ENCODE data around the gene TCAIM.

Gene TCAIM, protein sequence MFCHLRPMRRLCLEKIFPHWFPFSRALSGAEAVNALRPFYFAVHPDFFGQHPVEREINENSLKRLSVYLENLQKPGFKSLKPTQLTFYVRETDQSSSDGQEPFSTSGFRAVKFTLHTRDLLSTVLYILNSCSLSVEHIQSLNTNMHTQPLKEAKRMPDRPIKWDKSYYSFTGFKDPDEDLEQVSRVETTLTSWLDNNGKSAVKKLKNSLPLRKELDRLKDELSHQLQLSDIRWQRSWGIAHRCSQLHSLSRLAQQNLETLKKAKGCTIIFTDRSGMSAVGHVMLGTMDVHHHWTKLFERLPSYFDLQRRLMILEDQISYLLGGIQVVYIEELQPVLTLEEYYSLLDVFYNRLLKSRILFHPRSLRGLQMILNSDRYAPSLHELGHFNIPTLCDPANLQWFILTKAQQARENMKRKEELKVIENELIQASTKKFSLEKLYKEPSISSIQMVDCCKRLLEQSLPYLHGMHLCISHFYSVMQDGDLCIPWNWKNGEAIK

GRCh38 chr3:44338010-44338827 is at the start of gene TCAIM:
Gene TCAIM, plus strand, starts transcription at chr3:44338766. Its CDS starts 16,017 bp downstream, at chr3:44354783.
- DNase-seq (ENCODE audit: low read depth in 1 of 2, low spot score in 1 of 2): peak; percentile 96 to 98

DNA sequence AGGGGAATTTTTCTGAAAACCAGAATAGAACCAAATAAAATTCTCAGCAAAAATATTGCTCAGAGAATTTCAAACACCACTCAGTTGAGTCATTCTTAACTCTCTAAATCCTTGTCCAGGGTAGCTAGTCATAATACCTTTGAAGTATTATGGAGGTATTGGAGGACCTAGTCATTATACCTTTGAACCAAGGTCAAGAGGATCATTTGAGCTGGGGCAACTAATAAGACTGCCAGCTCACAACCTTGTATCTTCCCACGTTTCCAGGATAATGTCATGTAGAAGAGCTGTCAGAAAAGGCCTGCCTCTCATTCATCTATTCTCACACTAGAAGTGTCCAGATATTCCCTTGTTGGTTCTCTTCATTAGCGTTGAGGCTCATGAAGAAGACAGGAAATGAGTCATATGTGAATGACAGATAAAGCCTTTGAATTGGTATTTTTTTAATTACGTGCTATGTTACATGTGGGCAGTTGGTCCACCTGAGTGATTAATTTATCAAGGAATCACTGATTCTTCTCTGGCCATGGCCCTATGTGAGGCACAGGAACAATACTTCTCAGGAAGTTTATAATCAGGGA is 48.6 kb upstream of the TCAIM start:
- no peak for DNase-seq (ENCODE audit: low read depth in 1 of 2, low spot score in 1 of 2)

DNA sequence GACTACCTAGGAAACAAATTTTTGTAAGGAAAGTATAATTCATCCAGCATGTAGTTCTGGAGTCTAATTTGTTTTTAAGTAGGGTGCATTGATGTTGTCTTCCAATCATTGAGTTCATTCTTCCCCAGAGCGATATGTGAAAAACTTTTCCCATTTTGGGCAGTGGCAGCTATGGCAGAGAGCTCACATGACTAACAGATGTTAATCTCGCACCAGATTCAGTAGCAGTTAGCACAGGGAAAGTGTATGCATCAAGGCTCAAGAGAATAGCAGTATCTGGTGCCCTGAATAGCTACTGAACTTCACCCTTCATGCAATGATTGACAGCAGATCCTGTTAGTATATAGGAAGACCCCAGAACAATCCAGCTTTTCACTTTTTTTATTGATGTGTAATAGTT is 46.3 kb upstream of the TCAIM start:
- no peak for DNase-seq (ENCODE audit: low read depth in 1 of 2, low spot score in 1 of 2)

DNA sequence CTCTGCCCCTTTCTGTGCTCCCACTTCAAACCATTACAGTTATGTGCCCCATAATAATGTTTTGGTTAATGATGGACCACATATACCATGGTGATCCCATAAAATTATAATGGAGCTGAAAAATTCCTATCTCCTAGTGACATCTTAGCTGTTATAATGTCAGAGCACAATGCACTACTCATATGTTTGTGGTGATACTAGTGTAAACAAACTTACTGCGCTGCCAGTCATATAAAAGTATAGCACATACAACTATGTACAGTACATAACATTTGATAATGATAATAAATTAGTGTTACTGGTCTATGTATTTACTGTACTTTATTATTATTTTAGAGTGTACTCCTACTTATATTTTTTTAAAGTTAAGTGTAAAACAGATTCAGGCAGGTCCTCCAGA is 45.6 kb upstream of the TCAIM start:
- no peak for DNase-seq (ENCODE audit: low read depth in 1 of 2, low spot score in 1 of 2)

- no peak for DNase-seq (ENCODE audit: low read depth in 1 of 2, low spot score in 1 of 2)
Observed at GRCh38 chr3:44297255-44297654, 41.3 kb upstream of the TCAIM start.

DNA sequence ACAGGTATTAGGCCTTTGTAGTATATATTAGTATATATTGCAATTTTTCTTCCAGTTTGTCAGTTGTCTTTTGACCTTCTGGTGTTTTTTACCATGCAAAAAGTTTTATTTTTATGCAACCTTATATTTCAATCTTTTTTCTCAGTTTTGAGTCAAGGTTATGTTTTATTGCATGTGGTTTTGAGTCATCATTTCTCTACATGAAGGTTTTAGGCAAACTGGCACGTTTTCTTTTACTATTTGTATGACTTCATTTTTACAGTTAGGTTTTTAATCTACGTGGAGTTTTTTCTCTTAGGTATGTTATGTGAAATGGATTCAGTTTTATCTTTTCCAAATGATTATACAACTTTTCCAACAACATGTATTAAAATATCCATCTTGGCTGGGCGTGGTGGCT is 36.8 kb upstream of the TCAIM start:
- no peak for DNase-seq (ENCODE audit: low read depth in 1 of 2, low spot score in 1 of 2)

- DNase-seq (ENCODE audit: low read depth in 1 of 2, low spot score in 1 of 2): no peak
Observed at GRCh38 chr3:44309500-44309899, 29.1 kb upstream of the TCAIM start.

GRCh38 chr3:44318891-44319311 is 19.7 kb upstream of the TCAIM start:
- DNase-seq (ENCODE audit: low read depth in 1 of 2, low spot score in 1 of 2): no peak

DNA sequence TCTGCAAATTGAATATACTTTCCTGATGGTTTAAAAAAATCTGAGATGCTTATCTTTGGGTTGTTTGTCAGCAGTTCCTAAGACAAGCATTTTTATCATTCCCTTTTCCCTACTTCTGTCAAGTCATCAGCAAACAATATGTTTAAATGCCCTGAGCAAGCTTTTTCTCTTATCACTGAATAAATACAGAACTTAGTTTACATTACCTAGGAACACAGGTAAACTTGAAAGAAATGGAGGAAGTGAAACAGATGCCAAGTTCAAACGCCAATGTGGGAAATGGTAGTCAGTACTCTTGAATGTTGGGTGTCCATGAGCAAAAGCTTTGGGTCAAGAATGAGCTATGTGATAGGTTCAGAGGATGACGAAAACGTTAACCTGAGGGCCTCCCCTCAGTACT is 17.2 kb upstream of the TCAIM start:
- DNase-seq (ENCODE audit: low read depth in 1 of 2, low spot score in 1 of 2): no peak

DNA sequence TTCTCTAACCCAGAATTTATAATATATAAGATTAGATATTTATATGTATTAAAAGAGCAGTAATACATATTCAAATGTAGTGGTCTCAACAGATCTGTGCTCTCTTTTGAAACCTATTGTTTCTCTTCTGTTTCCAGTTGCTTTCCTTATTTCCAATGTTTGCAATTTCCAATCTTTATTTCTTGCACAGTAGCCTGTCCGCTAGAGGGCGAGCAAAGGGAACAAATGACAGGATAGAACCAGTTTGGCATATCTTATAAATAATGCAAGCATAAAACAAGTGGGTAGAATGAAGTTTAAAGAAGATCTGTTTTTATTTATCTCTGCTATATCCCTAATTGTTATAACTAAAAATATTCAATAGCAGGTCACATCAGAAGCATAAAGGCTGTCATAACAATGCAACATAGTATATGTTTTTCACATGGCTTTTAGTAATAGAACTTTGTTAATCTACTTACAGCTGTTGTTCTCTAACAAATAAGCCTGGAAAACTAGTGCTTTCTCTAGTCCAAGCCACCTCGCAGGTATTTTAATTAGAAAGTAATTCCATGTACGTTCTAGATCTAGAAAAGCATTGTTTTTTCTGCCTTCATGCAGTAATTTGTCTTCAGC is 15.1 kb upstream of the TCAIM start:
- DNase-seq (ENCODE audit: low read depth in 1 of 2, low spot score in 1 of 2): peak in 1 of 2 donors; percentile 39

DNA sequence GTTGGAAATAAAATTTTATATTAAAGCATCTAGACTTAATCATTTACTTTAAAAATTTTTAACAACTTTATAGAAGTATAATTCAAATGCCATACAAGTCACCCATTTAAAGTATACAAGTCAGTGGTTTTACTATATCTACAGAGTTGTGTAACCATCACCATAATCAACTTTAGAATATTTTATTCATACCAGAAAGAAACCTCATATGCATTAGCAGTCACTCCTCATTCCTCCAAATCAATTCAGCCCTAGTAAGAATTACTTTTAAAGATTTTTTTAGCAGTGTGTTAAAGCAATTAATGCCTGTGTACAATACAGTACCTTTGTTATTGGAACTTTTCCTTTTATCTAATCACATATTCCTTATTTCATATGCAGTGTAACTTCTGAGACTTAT is 14.0 kb upstream of the TCAIM start:
- DNase-seq (ENCODE audit: low read depth in 1 of 2, low spot score in 1 of 2): no peak

DNA sequence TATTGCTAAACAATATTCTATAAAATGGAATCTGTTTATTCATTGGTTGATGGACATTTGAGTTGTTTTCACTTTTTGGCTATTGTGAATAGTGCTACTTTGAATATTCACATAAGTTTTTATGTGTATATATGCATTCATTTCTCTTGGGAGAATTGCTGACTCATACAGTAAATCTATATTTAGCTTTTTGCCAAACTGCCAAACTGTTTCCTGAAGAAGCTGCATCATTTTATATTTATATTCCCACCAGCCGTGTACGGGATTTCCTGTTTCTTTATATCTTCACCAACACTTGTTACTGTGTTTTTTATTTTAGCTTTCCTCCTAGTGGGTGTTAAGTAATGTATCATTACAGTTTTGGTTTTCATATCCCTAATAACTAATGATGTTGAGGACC is 12.5 kb upstream of the TCAIM start:
- no peak for DNase-seq (ENCODE audit: low read depth in 1 of 2, low spot score in 1 of 2)

GRCh38 chr3:44326515-44326914 is 12.1 kb upstream of the TCAIM start:
- DNase-seq (ENCODE audit: low read depth in 1 of 2, low spot score in 1 of 2): no peak

DNA sequence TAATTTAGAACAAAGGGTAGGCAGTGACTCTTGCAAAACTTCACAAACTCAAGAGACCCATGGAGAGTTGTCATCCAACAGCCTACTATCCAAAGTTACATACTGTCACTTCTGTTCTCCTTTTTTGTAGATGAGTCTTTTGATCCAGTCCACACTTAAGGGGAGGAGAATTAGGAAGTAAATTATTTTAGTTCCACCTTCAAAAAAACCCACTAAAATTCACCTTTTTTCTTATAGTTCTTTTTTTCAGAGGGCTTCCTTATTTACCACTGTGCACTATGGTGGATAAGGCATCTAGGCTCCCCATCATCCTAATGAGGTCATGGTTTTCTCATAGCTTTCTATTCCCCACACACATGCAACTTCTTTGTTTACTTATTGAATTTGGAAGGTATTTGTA is 8.6 kb upstream of the TCAIM start:
- no peak for DNase-seq (ENCODE audit: low read depth in 1 of 2, low spot score in 1 of 2)

DNA sequence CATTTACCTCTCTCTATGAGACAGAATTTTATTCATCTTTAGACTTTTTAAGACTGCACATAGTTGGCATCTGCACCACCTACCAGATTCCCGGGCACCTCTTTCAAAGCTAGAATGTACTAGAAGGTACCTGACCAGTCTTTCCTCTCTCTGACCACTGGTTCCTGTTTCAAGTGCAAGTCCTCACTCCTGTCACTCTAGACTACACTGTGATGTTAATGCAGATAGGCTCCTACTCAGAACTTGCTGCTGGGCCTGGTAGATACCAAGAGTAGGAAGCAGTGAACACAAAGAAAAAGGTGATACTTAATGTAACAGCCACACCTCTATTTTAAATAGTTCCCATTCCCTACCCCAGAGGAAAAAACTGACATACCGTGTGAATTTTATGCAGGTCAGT is 8.1 kb upstream of the TCAIM start:
- DNase-seq (ENCODE audit: low read depth in 1 of 2, low spot score in 1 of 2): no peak

GRCh38 chr3:44334326-44334725 is 4.2 kb upstream of the TCAIM start:
- no peak for DNase-seq (ENCODE audit: low read depth in 1 of 2, low spot score in 1 of 2)

GRCh38 chr3:44337248-44337785 is 1.2 kb upstream of the TCAIM start:
- no peak for DNase-seq (ENCODE audit: low read depth in 1 of 2, low spot score in 1 of 2)

DNA sequence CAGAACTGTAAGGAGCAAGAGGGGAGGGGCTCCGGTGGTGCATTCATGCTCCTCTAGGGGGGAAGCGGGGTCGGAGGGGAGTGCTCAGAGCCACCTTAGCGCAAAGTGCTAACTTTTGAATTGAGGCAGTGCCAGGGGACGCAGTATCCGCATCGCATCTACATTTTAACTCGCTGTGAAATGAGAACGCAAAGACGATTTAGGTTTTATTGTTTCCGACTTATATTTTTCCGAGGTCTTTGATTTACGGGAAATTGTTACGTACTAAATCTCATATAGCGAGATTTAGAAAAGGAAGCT is 212 bp downstream of the TCAIM start:
- no peak for DNase-seq (ENCODE audit: low read depth in 1 of 2, low spot score in 1 of 2)

DNA sequence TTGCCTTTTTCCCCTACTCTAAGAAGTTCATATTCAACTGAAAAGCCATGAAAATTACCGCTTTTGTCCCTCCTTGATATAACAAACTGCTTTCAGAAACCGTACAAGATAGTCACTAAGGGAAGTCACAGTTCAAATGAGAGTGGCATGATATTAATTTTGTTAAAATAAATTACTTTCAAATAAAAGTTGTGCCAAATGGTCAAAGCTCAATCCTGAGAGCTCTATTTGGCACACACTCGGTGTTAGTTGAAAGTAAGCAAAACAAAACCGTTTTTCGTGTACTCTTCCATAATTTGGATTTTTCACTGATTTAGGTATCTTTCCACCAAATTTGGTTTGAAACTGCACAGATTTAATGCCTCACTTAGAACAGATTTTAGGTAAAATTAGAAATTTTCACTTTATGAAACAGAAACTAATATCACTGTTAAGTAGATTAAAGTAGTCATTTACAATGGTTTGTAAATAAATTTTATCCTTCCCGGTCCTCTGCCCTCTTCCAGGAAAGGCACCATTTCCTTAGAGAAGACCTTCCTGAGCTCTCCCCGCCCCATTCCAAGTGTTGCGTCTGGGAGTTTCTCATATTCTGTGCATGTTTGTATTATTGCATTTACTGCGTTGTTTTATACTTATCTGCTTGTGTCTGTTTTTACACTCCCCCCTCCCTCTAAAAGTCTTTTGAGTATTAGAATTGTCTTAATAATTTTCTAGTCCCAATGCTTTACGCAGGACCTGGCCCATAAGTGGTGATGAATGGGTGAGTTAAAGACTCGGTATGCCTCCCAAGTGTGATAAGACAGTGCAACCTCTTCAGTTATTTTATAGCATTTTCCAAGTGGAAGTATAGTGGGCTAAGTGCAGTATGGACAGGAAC is 853 bp downstream of the TCAIM start:
- no peak for DNase-seq (ENCODE audit: low read depth in 1 of 2, low spot score in 1 of 2)

DNA sequence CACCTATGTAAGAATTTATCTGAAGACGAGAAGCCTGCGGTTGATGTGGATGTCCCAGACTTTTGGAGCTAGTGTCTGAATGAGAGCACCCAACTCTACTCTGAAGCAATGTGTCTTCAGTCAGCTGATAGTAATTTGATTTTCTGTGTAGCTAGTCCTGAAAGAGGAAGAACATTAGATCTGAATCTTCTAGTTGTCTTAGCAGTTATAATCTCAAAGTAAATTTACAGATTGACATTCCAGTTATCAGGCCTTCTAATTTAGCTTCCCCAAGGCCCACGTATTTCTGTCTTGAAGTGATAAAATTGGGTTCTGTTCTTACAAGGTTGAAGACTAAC is 1.5 kb downstream of the TCAIM start:
- DNase-seq (ENCODE audit: low read depth in 1 of 2, low spot score in 1 of 2): no peak

Measured in activated CD4-positive, alpha-beta T cell treated with anti-CD3 and anti-CD28 coated beads, Interleukin-2, amount 50 U/mL, for 24 hours (primary cell).